Activated T-cell treated with anti-CD3 and anti-CD28 coated beads, Interleukin-2, amount 50 U/mL, for 1 hour (primary cell): ENCODE data around the gene MYO3B.

ENCODE experiments used
- DNase-seq: peaks from one replicate; pipeline ENCODE4 v3.0.0-alpha.2; 2020

MYO3B gene

DNA sequence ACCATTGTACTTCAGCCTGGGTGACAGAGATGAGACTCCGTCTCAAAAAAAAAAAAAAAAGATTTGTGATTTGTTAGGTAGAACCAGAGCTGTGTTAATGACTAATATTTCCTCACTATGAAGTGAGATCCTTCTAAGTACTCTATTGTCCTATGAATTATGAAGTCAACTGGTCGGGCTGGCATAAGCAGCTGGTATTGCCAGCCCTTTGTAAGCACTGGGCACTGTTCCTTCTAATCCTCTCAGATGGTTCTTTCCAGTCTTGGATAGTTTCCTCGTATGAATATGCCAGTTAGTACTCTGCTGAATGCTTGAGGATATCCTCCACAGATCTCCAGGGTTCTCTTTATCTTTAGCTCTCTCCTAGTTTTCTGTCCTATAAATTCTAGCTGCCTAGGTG, 314.1 kb downstream of the MYO3B start:
- DNase-seq, result no peak

DNA sequence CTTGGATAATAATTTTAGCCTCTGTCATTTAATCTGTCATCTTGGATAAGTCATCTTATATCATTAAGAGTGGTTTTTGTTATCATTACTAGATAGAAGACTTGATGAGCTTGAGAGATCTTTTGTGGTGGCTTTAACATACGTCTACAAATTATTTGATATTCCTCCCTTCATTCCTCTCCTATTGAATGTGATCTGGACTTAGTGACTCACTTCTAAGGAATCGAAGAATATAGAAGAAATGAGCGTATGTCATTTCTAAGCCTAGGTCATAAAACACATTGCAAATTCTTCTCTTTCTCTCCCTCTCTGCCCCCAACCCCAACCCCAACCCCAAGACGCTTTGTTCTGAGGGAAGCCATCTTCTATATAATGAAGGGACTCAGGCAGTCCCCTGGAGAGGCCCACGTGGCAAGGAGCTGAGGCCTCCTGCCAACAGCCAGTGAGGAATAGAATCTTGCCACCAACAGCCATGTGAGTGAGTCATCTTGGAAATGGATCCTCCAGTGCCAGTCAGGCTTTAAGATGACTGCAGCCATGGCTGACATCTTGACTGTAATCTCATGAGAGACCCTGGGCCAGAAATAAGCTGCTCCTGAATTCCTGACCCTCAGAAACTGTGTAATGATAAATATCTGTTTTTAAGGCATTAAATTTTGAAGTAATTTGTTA, 315.6 kb downstream of the MYO3B start:
- DNase-seq, result no peak

DNA sequence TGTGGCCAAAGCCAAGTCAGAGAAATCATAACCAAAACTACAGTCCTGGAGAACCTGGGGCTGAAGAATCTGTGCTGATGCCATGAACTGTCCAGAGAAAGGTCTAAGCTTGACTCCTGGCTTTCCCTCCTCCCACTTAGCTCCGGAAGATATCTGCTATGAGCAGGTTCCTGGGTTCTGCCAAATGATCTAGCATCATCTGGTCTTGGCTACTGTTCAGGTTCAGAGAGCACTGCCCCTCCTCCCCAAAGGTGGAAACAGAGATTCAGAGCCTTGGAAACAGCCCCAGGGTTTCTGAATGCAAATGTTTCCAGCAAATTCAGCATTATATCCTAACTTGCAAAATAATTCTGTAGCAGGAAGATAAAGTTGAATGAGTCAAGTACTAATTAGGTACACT, 317.9 kb downstream of the MYO3B start:
- DNase-seq, result no peak

DNA sequence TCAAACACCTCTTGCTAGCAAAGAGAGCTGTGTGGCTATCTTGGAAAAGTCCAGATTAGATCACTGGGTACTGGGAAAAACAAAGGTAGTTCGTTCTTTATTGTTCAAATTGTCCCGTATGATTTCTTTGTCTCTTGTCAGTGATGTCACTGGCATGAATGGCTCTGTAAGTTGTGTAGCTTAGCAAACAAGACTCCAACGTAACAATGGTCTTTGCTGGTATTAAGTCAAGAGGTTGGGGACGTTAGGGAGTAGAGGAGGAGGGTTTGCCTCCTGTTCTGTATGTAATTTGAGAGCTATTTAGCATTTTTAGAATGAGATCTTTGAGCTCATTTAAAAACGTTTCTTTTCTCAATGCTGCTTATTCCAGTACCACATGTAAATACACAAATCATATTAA, 320.7 kb downstream of the MYO3B start:
- no peak for DNase-seq

DNA sequence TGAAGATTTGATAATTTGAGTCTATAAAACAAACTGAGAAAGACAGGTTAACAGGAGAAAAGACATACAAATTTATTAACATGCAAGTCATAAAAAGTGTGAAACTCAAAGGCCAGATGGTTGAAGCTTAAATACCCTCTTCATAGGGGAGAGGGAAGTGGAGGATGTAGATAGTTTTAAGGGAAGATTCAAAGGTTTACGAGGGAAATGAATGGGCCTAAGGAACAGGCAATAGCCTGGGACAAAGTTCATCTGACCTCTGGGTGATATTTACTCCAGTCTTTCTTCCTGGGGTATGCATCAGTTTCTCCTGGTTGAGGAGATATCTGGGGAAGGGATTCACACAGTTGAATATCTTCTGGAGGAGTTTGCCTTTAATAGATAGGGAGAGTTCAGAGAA, 322.2 kb downstream of the MYO3B start:
- no peak for DNase-seq

DNA sequence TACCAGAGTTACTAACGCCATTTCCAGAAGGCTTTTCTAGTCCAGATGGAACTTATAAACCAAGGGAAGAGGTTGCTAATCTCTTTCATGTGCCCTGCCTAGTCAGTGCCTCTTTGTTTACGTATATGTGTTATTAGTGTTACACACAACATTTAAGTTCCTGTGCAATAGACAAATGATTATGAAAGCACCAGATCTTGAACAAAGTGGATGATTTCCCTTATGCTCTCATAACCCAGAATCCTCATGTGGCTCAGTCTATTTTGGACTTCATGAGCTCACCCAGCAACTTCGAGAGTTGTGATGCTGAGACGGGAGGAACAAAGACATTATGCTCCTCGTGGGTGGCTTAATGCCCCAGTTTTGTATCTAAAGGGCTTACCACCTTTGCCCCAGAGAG, 322.8 kb downstream of the MYO3B start:
- no peak for DNase-seq

DNA sequence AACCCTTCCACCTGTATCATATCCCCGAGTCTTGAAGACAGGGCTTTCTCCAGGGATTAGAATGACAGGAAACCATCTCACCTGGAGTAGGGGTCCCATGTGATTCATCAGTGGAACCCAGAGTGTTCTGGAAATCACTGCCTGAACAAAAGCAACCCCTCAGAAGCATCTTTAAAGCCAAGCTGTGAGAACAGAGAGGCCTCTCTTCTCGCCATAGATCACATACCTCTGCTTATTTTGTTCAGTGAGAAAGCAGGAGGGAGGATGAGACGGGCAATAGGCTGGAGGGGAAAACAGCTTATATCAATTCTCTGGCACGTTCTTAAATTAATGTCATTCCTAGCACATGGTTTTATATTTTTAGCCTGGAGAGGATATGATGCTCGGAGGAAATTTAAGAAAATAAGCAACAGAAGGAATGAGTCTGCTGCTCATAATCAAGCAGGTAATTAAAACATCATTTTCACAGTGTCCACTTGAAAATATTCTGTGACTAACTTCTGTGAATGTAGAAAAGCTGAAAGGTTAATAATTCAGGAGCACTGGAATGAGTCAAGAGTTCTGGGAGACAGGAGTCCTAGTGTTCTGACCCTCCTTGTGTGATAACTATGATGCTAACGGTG, 323.6 kb downstream of the MYO3B start:
- DNase-seq, result no peak

DNA sequence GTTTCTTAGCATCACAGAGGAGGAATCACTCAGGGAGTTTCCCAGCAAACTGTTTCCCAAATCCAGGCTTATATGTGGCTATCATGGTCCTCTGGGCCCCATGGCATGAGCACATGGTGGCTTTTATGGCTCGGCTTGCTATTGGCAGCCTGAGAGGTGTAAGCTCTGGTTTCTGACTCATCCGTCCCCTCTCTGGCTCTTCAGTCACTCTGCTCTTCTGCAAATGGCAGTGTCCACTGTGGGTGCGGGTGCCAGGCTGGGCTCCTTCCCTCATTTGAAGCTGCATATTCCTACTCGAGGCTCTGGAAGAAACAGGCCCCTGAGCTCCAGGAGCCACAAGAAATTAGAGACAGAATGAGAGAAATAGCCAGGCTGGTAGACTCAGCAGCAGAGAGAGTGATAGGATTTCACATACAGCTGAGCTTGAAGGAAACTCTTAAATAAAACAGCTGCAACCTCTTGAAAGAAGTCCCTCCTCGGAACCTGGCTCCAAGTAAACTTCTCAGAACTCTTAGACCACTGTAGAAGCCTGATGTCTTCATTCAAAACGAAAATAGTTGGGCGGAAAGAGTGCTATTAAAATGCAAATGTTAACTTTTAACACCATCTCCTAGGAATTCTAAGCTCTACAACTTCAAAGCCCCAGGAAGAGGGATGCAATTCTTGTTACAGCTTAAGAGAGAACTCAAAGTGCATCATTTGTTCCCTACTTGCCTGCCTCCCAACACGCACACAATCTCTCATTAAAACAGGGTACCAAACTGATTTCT, 324.6 kb downstream of the MYO3B start:
- no peak for DNase-seq

DNA sequence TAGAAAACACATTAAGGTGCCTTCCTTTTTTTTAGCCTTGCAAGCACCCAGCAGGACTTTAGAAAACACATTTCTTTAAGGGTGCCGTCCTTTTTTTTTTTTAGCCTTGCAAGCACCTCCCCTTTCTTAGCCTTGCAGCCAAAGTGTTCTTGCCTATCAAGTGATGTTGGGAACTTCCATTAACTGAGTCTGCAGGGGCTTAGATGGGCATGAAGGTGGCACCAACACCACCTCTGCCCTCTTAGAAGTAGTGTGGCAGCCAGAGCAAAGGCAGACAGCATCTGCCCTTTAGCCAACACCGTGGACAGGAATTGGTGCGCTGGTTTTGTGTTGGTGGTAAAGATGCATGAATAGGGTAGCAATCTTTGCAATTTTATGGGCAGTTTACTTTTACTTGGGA, 325.6 kb downstream of the MYO3B start:
- no peak for DNase-seq

DNA sequence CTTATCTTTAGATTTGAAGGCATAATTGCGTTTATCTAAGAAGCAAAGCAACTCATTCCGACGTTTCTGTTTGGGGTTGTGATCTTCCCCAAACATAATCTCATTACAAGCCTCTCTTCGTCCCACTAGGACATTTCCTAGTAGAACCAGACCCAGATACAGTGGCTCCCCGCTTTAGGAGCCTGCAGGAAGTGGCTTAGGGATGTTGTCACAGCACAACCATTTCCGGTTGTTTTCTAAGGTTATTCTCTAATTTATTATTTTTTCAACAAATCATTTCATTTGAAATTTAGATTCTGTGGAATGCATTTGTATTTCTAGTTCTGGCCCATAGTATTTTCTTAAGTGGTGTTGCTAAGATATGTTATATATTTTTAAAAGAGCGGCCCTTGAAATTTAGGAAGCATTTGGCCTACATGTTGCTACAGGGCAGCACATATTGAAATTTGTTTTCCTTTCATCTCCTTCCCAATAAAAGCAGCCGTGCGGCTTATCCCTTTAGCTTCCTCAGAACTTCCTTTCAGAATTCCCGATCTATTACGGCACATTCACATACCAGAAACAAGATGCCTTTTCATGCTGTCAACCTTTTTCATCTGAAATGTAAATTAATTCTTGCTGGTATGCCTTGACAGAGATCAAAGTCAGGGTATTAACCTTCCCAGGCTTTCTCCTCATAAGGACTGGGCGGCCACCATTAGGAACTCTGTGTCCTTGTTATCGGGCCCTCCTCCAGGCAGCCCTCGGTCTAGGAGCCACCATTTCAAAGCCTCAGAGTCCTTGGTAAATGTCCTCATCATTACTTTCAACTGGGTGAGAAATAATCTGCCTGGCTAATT, 326.2 kb downstream of the MYO3B start:
- no peak for DNase-seq

DNA sequence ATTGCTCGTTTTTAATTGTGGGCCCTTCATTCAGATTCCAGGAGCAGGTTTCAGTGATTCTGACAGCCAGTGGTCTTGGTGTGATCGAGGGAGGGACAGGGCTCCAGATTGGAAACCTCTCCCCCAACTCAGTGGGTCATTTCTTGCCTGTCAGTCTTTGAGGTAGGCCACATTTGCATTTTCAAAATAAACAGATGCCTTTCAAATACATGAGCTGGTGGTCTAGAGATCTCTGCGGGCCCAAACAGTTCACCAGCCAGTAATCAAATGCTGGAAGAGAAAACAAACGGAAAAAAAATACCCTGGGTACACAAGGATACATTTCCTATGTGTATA, 326.8 kb downstream of the MYO3B start:
- DNase-seq, result no peak

DNA sequence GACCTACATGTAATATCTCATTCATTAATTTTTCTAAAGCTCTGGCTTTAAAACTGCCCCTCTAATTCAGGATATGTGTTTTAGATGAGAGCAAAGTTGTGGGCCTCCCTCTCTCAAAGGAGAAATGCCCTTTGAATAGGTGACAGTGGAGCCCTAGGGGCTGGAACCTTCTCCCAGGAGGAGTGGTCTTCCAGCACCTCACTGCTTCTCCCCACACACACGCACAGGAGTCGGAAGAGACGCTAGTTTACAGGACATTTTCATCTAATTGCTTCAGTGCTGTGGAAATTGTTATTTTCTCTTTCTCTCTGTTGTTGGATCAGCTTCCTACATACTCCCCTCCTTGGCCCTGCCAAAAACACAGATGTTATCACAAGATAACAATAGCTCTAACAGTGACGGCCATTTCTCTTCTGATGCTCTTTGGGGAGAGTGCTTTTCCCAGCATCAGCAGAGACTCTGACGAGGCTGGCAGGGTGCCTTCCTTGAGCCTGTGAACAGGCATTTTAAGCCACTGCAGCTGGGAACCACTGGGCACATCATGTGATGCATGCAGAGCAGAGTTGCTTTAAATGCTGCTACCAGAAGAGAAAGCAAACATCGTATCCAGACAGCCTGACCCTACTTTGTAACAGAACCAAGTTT, 327.8 kb downstream of the MYO3B start:
- no peak for DNase-seq

DNA sequence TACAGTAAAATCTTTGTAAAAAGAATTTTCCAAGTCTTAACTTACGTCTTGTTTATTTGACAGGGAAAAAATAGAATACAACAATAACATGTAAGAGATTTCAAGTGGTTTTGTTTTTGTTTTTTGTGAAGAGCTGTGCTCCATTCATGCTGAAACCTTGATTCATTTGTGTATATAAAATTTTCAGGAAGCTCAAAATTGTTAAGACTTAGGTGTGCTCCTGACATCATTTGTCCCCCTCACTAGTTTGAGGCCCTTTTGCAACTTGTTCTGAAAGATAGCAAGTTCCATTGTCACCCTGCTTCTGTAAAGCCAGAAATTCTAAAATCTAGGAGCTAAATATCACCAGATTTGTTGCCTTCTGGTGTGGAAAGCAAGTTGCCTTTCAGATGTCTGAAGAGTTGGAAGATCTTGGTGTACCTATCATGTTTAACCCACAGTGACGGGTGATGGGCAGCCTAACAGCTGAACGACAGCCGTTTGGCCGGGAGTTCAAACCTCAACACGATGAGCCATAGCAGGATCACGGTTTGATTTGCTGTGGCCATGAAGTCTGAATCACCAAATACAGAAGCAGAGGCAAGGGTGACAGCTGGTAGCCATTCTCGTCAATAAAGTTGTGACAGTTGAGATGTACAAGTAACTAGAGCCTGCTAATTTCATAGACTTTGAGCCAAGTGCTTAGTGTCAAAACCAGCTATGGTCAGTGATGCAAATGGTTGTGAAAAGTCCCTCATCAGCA, 331.7 kb downstream of the MYO3B start:
- no peak for DNase-seq

DNA sequence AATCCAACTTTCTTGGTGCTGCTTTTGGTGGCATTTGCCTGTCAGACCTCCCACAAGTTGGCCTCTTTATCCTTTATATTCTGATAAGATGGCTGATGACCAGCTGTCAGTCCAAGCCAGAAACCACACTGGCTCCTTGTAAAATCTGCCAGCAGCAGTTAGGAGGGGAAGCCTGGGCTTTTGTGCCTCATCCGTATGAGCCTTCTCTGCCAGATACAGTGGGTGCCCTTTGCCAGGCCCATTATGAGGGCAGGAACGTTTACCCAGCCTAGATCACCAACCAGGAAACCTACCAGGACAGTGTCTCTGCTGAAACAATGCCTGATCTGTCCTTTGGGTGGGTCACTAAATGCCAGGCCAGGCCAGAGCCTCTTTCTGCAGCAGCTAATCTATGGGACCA, 334.3 kb downstream of the MYO3B start:
- no peak for DNase-seq

DNA sequence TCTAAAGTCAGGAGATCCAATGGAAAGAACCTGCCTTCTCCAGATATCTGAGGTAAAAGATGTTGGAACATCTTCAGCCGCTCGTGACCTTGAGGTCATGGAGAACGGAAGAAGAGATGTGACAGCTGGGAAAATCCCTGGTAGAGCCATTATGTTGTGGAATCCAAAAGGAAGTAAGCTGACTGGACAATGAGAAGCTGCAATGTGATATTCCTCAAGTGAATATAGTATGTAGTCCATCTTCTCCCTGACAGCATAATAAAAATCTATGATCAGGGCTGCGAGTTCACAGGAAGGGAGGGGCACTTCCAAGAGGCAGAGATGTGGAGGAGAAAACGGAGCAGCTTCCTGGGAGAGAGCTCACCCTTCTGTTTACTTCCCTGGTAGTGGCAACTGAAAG, 336.2 kb downstream of the MYO3B start:
- no peak for DNase-seq

DNA sequence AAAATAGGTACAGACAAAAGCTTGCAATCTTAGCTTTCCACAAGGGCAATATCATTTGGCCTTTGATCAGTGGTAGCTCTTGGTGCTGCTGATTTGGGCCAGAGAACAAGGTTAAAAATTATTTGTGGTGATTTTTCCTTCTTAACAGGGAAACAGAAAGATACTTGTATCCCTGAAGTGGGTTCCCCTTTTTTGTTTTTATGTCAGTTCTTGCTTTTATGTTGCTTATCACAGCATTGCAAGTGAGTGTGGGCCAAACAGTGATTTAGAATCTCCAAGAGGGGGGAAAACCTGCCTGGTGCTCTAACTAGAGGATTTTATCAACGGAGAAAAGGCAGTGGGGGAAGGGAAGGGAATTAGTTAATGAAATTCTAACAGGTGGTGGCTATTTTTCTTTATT, 339.6 kb downstream of the MYO3B start:
- no peak for DNase-seq

DNA sequence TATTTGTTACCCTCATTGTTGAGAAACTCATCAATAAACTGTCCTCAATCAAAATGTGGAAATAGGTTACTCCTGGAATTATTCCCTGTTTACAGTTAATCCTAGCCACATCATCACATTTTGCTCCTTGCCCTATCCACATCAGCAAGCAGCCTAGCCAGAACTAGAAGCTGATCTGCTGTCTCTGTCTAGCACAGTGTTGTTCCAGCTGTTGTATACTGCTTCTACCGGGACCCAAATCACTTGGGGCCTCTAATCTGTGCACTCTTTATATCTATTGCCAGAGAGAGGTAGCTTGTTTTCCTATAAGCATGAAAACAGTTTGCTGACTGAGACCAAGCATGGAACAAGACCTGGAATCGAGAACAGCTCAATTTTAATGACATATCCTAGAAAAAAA, 341.0 kb downstream of the MYO3B start:
- no peak for DNase-seq

DNA sequence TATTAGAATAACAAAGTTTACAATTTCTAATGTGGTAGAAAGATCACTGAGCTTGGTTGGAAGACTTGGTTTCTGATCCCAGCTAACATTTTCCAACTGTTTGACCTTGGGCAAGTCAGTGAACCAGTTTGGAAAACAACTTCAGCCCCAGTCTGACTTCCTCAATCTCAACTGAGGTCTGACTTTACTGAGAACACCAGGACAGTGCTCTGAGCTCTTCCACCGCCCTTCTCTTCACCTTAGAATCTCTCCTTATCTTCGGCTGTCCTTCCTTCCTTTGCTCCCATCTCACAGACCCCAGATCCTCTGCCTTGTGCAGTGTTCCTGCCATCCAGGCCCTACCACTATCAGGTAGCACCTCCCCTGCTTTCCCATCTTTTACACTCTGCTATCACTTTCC, 343.4 kb downstream of the MYO3B start:
- no peak for DNase-seq

DNA sequence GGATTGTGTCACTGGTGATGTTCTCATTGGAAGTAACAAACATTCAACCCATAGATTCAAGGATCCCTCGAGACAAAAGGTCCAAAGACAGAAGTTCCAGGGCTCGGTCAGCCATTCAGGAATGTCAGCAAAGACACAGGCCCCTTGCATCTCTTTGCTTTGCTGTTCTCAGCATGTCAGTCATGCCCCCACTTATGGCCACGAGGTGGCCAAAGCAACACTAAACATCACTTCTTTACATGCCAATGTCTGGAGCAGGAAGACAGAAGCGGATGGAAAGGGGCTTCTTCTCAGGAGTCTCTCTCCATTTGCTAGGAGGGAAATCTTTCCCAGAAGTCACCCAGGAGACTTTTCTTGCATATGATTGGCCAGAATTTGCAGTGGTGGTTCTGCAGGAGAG, 345.6 kb downstream of the MYO3B start:
- DNase-seq, result no peak

DNA sequence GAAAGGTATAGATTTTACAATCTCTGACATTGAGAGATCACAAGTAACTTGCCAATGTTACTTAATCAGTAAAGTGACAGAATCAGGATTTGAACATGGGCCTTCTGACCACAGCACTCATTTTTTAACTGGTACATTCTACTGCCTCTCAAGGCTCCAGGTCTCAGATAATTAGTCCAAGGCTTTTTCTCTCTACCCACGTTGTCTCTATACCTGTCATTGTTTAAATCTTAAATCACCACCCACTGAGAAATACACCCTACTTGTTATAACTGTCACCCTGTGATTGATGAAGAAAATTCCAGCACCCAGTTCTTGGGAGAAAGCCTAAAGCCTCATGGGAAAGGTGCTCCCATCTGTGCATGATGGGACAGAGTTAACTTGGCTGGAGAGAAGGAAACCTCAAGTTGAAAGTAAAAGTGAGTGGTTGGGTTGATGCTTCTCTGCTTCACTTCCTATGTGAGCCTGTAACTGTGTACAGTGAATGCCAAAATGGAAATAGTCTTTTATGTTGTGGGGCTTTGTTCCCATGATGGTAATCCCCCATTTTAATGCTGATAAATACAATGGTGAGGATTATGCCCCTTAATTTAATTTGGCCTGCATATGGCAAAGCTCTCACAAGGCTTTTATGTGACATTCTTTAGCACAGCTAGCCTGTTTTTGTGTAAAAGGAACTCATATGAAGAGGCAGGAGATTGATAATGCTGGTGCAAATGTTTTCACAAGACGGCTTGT, 347.1 kb downstream of the MYO3B start:
- DNase-seq, result no peak

DNA sequence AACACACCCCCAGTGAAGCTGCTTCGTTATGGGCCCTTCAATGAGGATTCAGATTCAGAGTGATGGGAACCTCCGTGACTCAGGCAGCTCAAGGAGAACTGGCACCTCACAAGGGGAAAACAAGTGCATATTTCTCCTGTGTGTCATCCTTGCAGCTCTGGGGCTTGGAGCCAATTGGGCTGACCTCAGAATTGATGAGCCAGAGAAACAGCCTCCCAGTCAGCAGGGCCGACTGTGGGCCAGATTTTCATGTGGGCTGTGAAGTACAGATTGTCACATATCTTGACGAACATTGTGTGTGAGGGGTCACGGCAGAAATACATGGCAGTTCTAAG, 347.6 kb downstream of the MYO3B start:
- DNase-seq, result no peak

DNA sequence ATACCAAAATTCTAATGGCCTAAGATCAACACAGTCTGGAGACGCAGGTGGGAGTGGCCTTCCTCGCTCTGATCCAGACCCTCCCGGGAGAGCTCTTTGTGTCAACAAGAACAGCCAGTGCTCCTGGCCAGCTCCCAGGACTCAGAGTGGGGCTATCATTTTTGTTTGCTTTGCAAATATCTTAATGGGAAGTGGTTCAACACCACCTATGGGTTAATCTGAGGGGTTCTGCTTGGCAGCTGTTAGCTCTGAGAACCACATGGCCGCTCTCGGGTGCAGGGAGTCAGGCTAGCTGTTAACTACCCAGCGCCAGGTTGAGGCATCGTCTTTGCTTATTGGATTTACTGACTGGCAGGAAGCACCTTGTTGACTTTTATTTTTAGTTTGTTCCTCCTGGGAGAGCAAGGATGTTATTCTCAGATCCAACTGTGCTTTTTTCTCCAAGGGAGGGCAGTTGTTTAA, 352.4 kb downstream of the MYO3B start:
- DNase-seq, result no peak
